Myocyte (in vitro differentiated cells): ENCODE measurements around the gene GPC5. TPM values are rescaled to one million over a fixed set of nuclear protein-coding genes. Genes with fewer than 3 reads are reported as not detected.

Experiments used
- DNase-seq: peaks from one replicate; pipeline ENCODE4 v3.0.0-alpha.2; 2012; ENCODE audit warnings: low read depth
- total RNA-seq: library from RNA; depleted of rRNA; stranded (reverse); fragments of >200 nt; gene quantifications from 2 replicates; pipeline ENCODE4 v1.2.3, GENCODE V29; 2014

Gene GPC5
- total RNA-seq, 1 donor from 2014 or later, result 0.21 TPM

GRCh38 chr13:91704398-91704797 is 306.0 kb downstream of the GPC5 start:
- no peak for DNase-seq

DNA sequence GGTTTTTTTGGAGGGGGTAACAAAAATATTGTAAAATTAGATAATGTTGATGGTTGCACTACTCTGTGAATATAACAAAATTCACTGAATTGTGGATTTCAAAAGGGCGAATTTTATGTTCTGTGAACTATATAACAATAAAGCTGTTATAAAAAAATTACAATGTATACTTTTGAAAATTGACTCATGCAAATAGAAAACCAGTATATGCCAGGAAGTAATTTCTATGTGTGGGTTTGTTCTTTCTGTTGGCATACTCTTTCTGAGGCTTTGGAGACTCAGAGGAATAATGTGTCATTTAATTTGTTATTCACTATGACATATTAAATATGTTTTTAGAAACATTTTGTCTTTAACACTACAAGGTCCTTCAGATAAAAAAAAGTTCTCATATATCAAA is 310.1 kb downstream of the GPC5 start:
- DNase-seq, result no peak

GRCh38 chr13:91709180-91709579 is 310.8 kb downstream of the GPC5 start:
- no peak for DNase-seq

DNA sequence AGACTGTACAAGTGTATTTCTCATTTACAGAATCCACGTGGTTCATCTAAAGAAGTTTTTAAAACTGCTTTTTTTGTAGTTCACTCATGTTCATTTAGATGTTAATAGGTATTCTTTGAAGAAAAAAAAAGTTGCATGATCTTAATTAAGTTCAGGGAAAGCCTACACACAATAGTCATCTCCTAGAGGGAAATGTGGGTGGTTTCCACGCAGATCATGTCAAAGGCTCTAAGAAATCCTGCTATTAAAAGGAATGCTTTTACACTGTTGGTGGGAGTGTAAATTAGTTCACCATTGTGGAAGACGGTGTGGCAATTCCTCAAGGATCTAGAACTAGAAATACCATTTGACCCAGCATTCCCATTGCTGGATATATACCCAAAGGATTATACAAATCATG is 312.3 kb downstream of the GPC5 start:
- no peak for DNase-seq

GRCh38 chr13:91714855-91715254 is 316.4 kb downstream of the GPC5 start:
- no peak for DNase-seq

GRCh38 chr13:91716436-91717065 is 318.1 kb downstream of the GPC5 start:
- DNase-seq, result no peak

- no peak for DNase-seq
These were observed 320.6 kb downstream of the GPC5 start for GRCh38 chr13:91719033-91719432.

- DNase-seq, result no peak
These were observed 323.0 kb downstream of the GPC5 start for GRCh38 chr13:91721413-91721812.

- DNase-seq, result peak; percentile 3
These were observed 324.0 kb downstream of the GPC5 start for GRCh38 chr13:91722267-91722884.

- no peak for DNase-seq
These were observed 326.2 kb downstream of the GPC5 start for GRCh38 chr13:91724591-91724990.

DNA sequence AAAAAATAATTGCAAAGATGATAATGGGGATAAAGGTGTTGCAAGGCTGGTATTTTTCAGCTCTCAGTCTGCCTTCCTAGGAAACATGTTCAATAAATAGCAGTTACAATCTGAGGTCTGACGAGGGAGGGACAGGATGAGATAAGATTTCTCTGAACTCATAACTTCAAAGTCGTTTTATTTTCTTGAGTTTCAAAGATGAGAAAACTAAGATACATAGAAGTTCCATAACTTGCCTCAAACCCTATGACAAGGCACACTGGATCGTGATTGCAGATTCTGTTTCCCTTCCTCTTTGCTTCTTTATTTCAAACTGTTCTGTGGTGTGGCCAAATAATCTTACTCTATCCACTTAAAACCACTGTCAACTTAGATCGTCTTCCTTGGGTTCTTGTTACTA is 327.2 kb downstream of the GPC5 start:
- DNase-seq, result no peak

- DNase-seq, result no peak
These were observed 328.2 kb downstream of the GPC5 start for GRCh38 chr13:91726671-91727070.

DNA sequence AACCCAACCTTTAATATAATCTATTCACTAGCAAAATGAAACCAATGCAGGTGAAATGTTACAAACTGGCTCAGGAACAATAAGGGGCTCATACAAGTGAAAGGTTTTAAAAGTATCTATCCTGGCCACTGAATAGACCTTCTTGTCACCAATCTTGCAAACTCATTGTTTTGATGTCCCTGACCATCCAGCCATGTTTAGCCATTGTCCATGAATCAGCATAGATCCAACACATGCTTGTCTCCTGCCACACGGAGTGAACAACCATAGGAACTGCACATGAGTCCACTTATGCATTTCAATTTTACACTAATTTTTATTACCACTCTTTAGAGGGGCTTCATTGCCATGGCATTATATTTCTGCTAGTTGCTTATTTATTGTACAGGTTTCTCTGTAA is 331.4 kb downstream of the GPC5 start:
- DNase-seq, result no peak

GRCh38 chr13:91739751-91740150 is 341.3 kb downstream of the GPC5 start:
- no peak for DNase-seq

GRCh38 chr13:91740756-91741155 is 342.3 kb downstream of the GPC5 start:
- no peak for DNase-seq

DNA sequence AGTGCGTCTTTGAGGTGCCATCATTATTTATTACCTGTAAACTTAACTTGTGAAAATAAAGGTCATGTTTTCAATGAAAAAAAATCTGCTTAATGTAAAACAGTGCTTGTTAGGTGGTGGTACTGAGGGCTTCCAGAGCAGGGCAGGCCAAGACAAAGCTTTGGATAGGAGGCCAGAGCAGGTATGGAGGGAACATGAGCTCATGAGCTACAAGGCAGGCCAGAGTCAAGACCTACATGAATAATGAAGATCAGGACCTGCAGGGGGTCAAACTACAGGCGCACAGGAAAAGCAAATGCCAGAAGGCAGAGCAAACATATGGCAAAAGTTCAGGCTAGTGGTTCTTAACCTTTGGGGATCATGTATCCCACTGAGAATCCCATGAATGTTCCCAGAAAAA is 343.5 kb downstream of the GPC5 start:
- DNase-seq, result no peak

- no peak for DNase-seq
These were observed 345.9 kb downstream of the GPC5 start for GRCh38 chr13:91744284-91744683.

DNA sequence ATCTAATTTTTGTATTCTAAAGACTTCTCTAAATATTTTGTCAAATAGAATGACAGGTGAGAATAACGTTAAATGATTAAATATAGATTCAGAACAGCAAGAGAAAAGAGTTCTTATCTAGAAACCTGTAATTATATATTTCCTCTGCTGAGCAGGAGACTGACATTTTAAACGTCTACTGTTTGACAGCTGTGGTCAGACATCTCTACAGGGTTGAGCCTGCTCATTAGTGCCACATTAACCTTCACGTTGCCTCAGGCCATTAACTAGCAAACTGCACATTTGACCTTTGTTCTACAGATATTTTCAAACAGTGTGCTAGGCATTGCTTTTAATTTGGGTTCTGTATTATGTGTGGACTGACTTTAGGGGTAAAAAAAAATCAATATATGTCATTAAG is 347.5 kb downstream of the GPC5 start:
- DNase-seq, result no peak

GRCh38 chr13:91747186-91747585 is 348.8 kb downstream of the GPC5 start:
- DNase-seq, result no peak

GRCh38 chr13:91748416-91749089 is 350.1 kb downstream of the GPC5 start:
- DNase-seq, result no peak

GRCh38 chr13:91758724-91759123 is 360.3 kb downstream of the GPC5 start:
- DNase-seq, result no peak

DNA sequence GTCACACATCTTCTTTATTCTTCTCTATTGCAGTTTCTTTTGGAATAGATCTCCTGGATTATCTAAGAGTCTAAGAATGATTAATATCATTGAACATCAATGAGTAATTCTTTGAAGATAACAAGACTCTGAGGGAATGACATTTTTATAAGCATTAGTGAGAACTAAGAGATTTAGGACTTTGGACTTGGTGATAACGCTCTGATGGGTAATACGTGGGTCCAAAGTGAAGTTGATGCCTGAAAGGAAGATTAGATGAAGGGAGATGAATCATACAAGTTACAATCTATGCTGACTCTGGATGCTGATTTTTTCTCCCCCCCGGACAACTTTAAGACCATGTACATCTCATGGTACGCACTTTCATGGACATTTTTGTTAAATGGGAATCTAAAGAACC is 364.5 kb downstream of the GPC5 start:
- DNase-seq, result no peak

DNA sequence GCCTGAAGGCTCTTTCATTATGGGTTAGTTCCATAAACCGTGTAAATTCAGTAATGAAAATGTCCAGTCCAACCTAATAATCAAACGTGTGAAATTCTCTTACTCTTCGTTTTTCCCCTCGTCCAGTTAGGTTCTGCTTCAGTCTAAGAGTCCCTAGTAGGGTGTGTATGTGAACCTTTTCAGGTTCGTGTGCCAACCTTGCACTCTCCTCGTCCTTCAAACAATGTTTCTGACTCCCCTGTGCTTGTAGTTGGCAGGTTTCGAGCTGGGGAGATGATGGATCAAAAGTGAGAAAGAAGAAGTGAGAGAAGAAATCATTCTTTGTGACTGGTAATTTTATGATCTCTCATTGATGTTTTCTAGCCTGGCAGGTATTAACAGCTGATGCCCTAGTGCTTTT is 366.1 kb downstream of the GPC5 start:
- DNase-seq, result no peak
